GM21576 (cell line): Measurements from ENCODE around the gene CNN2.
A peak's percentile ranks its signal among the peaks of the same experiment; 100 is the strongest.

Experiments
- ATAC-seq: cut with Tn5 transposase; IDR thresholded peaks from one replicate; pipeline ENCODE4 v1.9.1; 2021; ENCODE audit warnings: mild to moderate bottlenecking, moderate library complexity; ENCODE audit not compliant: unreplicated experiment

CNN2 gene

GRCh38 chr19:1025960-1026782, at the start of gene CNN2:
Gene CNN2, plus strand, starts transcription at chr19:1026608. Its CDS starts 54 bp downstream, at chr19:1026662.
- ATAC-seq, result no peak

GRCh38 chr19:977058-977464, 49.3 kb upstream of the CNN2 start:
- ATAC-seq, result no peak

- no peak for ATAC-seq
Observed at GRCh38 chr19:979318-979741, 47.1 kb upstream of the CNN2 start.

GRCh38 chr19:980133-980998, 46.0 kb upstream of the CNN2 start:
- no peak for ATAC-seq

- no peak for ATAC-seq
Observed at GRCh38 chr19:982567-983170, 43.7 kb upstream of the CNN2 start.

DNA sequence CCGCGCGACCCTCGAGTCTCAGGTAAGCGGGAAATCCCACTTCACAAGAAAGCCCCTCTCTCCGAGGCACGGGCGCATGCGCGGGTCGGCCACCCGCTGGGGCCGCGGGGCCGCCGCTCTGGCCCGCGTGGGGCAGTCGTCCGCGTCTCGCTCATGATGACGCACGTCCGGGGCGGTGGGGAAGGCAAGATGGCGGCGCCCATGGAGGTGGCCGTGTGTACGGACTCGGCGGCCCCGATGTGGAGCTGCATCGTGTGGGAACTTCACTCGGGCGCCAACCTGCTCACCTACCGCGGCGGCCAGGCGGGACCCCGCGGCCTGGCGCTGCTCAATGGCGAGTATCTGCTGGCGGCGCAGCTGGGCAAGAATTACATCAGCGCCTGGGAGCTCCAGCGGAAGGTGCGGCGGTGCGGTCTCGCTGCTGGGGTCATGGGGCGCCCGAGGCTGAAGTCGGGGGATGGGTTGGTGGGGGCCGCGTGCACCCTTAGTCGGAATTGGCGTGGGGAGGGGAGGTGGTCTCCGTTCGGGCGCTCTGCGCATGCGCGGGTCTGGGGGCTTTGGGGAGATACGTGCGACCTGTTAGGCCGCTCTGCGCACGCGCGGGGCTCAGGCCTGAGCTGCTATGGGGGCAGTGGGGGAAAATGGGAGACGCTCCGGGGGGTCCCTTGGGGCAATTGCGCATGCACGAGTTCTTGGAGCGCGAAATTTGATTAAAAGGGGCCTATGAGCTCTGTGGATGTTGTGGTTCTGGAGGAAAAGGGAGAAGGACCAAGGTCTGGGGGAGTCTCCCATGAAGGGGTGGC, 42.0 kb upstream of the CNN2 start, which contains the start of gene WDR18:
Gene WDR18 (plus strand): TSS at position 181 of the 803 bp plus-strand sequence. CDS start 9 bp downstream, at position 190.
- ATAC-seq, result peak; percentile 69

DNA sequence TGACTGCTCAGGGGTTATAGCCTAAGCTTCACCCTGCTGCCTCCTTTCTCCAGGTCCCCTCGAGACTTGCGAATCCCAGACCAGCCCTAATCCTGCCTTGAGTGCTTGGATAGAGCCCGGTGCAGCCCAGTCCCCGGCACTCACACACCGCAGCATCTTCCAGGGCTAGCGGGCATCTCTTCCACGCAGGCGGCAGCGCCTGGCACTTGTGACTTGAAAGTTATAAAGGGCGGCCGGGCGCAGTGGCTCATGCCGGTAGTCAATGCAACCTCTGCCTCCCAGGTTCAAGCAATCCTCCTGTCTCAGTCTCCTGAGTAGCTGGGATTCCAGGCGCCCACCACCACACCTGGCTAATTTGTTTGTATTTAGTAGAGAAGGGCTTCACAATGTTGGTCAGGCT, 40.3 kb upstream of the CNN2 start:
- no peak for ATAC-seq

DNA sequence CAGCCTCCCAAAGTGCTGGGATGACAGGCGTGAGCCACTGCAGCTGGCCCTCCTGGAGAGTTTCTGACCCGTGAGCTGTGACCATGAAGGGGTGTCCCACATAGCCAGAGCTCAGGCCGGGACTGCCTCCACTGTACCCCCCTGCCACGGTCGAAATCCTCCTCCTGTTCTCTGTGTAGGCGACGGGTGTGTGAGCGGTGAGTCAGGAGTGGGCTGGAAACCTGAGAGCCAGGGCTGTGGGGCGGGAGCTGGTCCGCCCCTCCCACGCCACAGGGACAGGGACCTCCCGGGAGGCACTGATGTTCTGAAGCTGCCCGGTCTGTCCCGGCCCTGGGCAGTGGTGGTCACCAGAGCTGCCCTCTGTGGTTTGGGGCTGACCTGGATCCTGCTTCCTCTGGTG, 38.3 kb upstream of the CNN2 start:
- no peak for ATAC-seq

GRCh38 chr19:988510-988909, 37.9 kb upstream of the CNN2 start:
- ATAC-seq, result no peak

- ATAC-seq, result no peak
Observed at GRCh38 chr19:989381-990081, 36.9 kb upstream of the CNN2 start.

GRCh38 chr19:990119-990571, 36.3 kb upstream of the CNN2 start:
- ATAC-seq, result no peak

DNA sequence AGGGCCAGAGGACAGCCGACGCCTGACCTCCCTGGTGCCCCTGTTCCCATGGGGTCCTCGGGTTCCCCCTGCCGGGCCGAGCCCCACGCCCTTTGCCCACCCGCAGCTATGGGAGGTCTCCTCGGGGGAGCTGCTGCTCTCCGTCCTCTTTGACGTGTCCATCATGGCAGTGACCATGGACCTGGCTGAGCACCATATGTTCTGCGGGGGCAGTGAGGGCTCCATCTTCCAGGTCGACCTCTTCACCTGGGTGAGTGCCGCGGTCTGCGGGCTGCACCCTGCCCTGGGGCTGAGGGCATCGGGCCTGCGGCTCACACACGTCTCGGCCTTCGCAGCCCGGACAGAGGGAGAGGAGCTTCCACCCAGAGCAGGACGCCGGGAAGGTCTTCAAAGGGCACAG, 35.7 kb upstream of the CNN2 start:
- no peak for ATAC-seq

DNA sequence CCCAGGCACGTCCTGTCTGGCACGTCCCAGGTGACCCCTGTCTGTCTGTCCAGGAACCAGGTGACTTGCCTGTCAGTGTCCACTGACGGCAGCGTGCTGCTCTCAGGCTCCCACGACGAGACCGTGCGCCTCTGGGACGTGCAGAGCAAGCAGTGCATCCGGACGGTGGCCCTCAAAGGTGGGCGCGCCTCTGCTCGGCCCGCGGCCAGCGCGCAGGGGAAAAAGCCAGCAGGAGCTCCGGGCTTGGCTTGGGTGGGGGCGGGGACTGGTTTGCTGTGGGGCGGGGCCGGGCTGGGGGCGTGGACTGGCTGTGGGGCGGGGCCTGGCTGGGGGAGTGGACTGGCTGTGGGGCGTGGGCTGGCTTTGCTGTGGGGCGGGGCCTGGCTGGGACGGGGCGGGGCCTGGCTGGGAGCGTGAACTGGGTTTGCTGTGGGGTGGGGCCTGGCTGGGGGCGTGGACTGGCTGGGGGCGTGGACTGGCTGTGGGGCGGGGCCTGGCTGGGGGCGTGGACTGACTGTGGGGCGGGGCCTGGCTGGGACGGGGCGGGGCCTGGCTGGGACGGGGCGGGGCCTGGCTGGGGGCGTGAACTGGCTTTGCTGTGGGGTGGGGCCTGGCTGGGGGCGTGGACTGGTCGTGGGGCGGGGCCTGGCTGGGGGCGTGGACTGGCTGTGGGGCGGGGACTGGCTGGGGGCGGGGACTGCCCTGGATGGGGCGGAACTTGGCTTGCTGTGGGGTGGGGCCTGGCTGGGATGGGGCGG, 35.1 kb upstream of the CNN2 start:
- ATAC-seq, result no peak

- ATAC-seq, result no peak
Observed at GRCh38 chr19:991932-992669, 34.3 kb upstream of the CNN2 start.

DNA sequence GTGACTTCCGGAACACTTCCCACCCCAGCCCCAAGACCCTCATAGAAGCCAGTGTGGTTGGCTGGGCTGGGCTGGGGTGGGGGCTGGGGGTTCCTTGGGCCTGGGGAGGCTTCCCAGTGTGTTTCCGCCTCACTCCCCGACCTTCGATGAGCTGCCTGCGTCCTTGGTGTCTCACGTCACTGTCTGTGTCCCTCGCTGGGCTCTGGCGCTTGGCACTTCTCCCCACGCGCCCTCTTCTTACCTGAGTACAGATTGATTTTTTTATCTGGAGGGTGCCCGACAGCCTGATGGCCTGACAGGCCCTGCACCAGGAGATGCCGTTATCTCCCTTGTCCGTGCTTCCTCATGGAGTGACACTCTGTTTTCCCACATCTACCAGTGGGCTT, 33.7 kb upstream of the CNN2 start:
- no peak for ATAC-seq

- no peak for ATAC-seq
Observed at GRCh38 chr19:993361-993830, 33.0 kb upstream of the CNN2 start.

GRCh38 chr19:993831-994393, 32.5 kb upstream of the CNN2 start:
- ATAC-seq, result no peak

- ATAC-seq, result no peak
Observed at GRCh38 chr19:994516-994915, 31.9 kb upstream of the CNN2 start.
